GM23338 (cell line): Measurements from ENCODE around the gene SLC25A30. TPM values are rescaled to one million over a fixed set of nuclear protein-coding genes. Genes with fewer than 3 reads are reported as not detected.
"Not testable (repeated sequence)": the region's sequence is repeated elsewhere in the genome, so short reads cannot be mapped to it uniquely, and the experiment has no call there.

Source experiments
- ATAC-seq: fragments of 200-7000 bp; cut with Tn5 transposase; 3 replicates; pipeline ENCODE4 v1.9.1; 2020
- DNase-seq: peaks from one replicate; pipeline ENCODE4 v3.0.0-alpha.2; 2015; ENCODE audit warnings: low spot score
- H2AFZ ChIP-seq: fragments of 200-600 bp; sonication (generic); 2 replicates; pipeline ENCODE4 v1.8.0; 2016; ENCODE audit warnings: antibody characterized with exemption, mild to moderate bottlenecking, moderate library complexity
- H3F3A ChIP-seq: fragments of 200-600 bp; sonication (generic); replicated peaks from 2 replicates; pipeline ENCODE4 v1.8.0; 2017; ENCODE audit warnings: antibody characterized with exemption, mixed run types, low read depth
- H3K27ac ChIP-seq: fragments of 200-600 bp; sonication (generic); 2 replicates; pipeline ENCODE4 v1.6.1; 2016; ENCODE audit warnings: low read depth
- H3K27me3 ChIP-seq: fragments of 200-600 bp; sonication (generic); 2 replicates; pipeline ENCODE4 v1.8.0; 2016; ENCODE audit warnings: mild to moderate bottlenecking, mixed run types, moderate library complexity; ENCODE audit not compliant: insufficient read depth
- H3K36me3 ChIP-seq: fragments of 200-600 bp; sonication (generic); 2 replicates; pipeline ENCODE4 v1.8.0; 2016; ENCODE audit warnings: mild to moderate bottlenecking; ENCODE audit not compliant: insufficient read depth
- H3K4me1 ChIP-seq: fragments of 200-600 bp; sonication (generic); 2 replicates; pipeline ENCODE4 v1.8.0; 2016; ENCODE audit warnings: mild to moderate bottlenecking, moderate library complexity; ENCODE audit not compliant: insufficient read depth
- H3K4me2 ChIP-seq: fragments of 200-600 bp; sonication (generic); 2 replicates; pipeline ENCODE4 v1.7.1; 2017; ENCODE audit warnings: mixed run types
- H3K4me3 ChIP-seq: fragments of 200-600 bp; sonication (generic); 2 replicates; pipeline ENCODE4 v1.6.1; 2016; ENCODE audit warnings: mixed run types
- H3K79me2 ChIP-seq: fragments of 200-600 bp; sonication (generic); replicated peaks from 2 replicates; pipeline ENCODE4 v1.8.0; 2017; ENCODE audit warnings: mild to moderate bottlenecking; ENCODE audit not compliant: insufficient read depth
- H3K9me2 ChIP-seq: fragments of 200-600 bp; sonication (generic); 2 replicates; pipeline ENCODE4 v1.8.0; 2017; ENCODE audit not compliant: insufficient read depth
- H4K20me1 ChIP-seq: fragments of 200-600 bp; sonication (generic); replicated peaks from 2 replicates; pipeline ENCODE4 v1.8.0; 2017; ENCODE audit warnings: mild to moderate bottlenecking; ENCODE audit not compliant: insufficient read depth
- H3K27ac Mint-ChIP-seq: 2 replicates; pipeline ENCODE4 v1.8.0; 2020; ENCODE audit warnings: inconsistent platforms, mild to moderate bottlenecking, moderate library complexity, mixed read lengths
- H3K27me3 Mint-ChIP-seq: 3 replicates; pipeline ENCODE4 v1.8.0; 2022; ENCODE audit warnings: low read depth, mild to moderate bottlenecking, moderate library complexity, mixed read lengths, inconsistent platforms; ENCODE audit not compliant: insufficient read depth, poor library complexity
- H3K36me3 Mint-ChIP-seq: 3 replicates; pipeline ENCODE4 v1.8.0; 2021; ENCODE audit warnings: low read depth, mild to moderate bottlenecking, inconsistent platforms, moderate library complexity, mixed read lengths
- H3K4me1 Mint-ChIP-seq: 3 replicates; pipeline ENCODE4 v1.8.0; 2020; ENCODE audit warnings: mild to moderate bottlenecking, inconsistent platforms, mixed read lengths
- H3K4me3 Mint-ChIP-seq: 3 replicates; pipeline ENCODE4 v1.8.0; 2021; ENCODE audit warnings: moderate library complexity, mild to moderate bottlenecking, inconsistent platforms, mixed read lengths
- H3K9me3 Mint-ChIP-seq: 3 replicates; pipeline ENCODE4 v1.8.0; 2020; ENCODE audit warnings: moderate library complexity, mild to moderate bottlenecking, inconsistent platforms, mixed read lengths
- CREB1 ChIP-seq: fragments of 250-450 bp; sonication (Bioruptor Pico); IDR thresholded peaks from 2 replicates; pipeline ENCODE4 v1.5.0; 2020; ENCODE audit warnings: low read depth, mild to moderate bottlenecking, moderate library complexity
- EZH2 ChIP-seq: fragments of 200-600 bp; sonication (generic); IDR thresholded peaks from one replicate; pipeline ENCODE4 v1.8.0; 2017; ENCODE audit warnings: antibody characterized with exemption, mild to moderate bottlenecking, low read depth; ENCODE audit not compliant: unreplicated experiment
- EZH2phosphoT487 ChIP-seq: fragments of 200-600 bp; sonication (generic); IDR thresholded peaks from one replicate; pipeline ENCODE4 v1.8.1; 2018; ENCODE audit warnings: antibody characterized with exemption; ENCODE audit not compliant: unreplicated experiment
- NANOG ChIP-seq: IDR thresholded peaks from 2 replicates; pipeline ENCODE4 v1.6.1; 2016; ENCODE audit warnings: antibody characterized with exemption, borderline replicate concordance
- STAT1 ChIP-seq: IDR thresholded peaks from one replicate; pipeline ENCODE4 v1.6.1; 2016; ENCODE audit warnings: antibody characterized with exemption; ENCODE audit not compliant: unreplicated experiment
- ZNF114 ChIP-seq: fragments of 250-450 bp; sonication (Bioruptor Pico); IDR thresholded peaks from 2 replicates; pipeline ENCODE4 v1.5.0; 2020; ENCODE audit warnings: mild to moderate bottlenecking, moderate library complexity
- ZNF331 ChIP-seq: fragments of 250-450 bp; sonication (Bioruptor Pico); IDR thresholded peaks from 2 replicates; pipeline ENCODE4 v1.5.0; 2020; ENCODE audit warnings: low read depth, mild to moderate bottlenecking, moderate library complexity
- polyA plus RNA-seq: library from polyadenylated mRNA; unstranded; fragments of >200 nt; fragmentation: Nextera tagmentation; extraction: Ambion mirVana; gene quantifications from 2 replicates; pipeline ENCODE4 v1.2.1, GENCODE V29; 2016
- total RNA-seq: library from RNA; depleted of rRNA; stranded (reverse); fragments of >200 nt; shearing (Covaris generic); gene quantifications from 2 replicates; pipeline ENCODE4 v1.2.3, GENCODE V29; 2014
- TF ChIP-seq, protein P1 (sequence below), 2 experiments: fragments of 200-600 bp in 1 of 2; sonication (generic) in 1 of 2; conservative IDR thresholded peaks; 2 replicates each; pipeline versions ENCODE4 v1.5.1 to v1.6.1; 2016 to 2017; ENCODE audit warnings: antibody characterized with exemption in 2 of 2, low read depth in 2 of 2, mild to moderate bottlenecking in 2 of 2, moderate library complexity in 1 of 2
- TF ChIP-seq, protein P2 (sequence below): fragments of 250-450 bp; sonication (Bioruptor Pico); IDR thresholded peaks from 2 replicates; pipeline ENCODE4 v1.5.0; 2020; ENCODE audit warnings: mild to moderate bottlenecking, moderate library complexity

Gene SLC25A30
- total and polyA plus RNA-seq, 2 experiments from 2014 or later, result 2.0 to 7.5 TPM

DNA sequence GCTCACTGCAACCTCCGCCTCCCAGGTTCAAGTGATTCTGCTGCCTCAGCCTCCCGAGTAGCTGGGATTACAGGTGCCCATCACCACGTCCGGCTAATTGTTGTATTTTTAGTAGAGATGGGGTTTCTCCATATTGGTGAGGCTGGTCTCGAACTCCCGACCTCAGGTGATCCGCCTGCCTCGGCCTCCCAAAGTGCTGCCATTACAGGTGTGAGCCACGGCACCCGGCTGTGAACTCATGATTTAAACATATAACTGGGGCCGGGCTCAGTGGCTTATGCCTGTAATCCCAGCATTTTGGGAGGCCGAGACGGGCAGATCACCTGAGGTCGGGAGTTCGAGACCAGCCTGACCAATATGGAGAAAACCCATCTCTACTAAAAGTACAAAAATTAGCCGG is 1.2 kb upstream of the SLC25A30 start:
- peaks cover 16% of the 10 kb centered on the region for H3K27me3 Mint-ChIP-seq
- not testable (repeated sequence) for H3K4me1 Mint-ChIP-seq, ATAC-seq, H3K4me2 ChIP-seq, H3K36me3 Mint-ChIP-seq, H3K4me3 ChIP-seq, H3K9me2 ChIP-seq, H4K20me1 ChIP-seq, H3K36me3 ChIP-seq, H3K4me1 ChIP-seq, H3K9me3 Mint-ChIP-seq, H3K79me2 ChIP-seq, H2AFZ ChIP-seq, H3K4me3 Mint-ChIP-seq, H3K27ac ChIP-seq, DNase-seq, H3K27ac Mint-ChIP-seq
- Histone ChIP-seq H3F3A (peaks cover 23% of the 10 kb centered on the region; the same call in 1 of the 2 replicates), H3K27me3 (peaks cover 11% of the 10 kb centered on the region)

DNA sequence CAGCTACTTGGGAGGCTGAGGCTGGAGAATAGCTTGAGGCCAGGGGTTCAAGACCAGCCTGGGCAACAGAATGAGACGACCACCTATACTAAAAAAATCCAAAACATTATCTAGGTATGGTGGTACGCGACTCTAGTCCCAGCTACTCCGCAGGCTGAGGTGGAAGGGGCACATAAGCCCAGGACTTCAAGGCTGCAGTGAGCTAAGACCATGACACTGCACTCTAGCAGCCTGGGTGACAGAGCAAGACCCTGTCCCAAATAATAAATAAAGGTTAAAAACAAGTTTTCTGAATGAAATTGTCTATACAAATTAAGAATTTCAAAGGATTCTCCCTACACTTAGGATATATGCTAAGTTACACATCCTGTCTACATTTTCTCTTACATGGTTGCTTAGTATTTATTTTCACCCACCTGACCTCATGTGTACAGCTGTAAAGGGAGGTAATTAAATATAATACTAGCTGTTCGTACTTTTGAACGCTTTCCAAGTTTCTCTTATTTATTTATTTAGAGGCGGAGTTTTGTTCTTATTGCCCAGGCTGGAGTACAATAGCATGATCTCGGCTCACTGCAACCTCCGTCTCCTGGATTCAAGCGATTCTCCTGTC is 1.6 kb downstream of the SLC25A30 start:
- Mint-ChIP-seq H3K9me3 (no peaks in the 10 kb centered on the region), H3K4me3 (peak overlapping the region; percentile 78), H3K27ac (no peak overlapping the region), H3K4me1 (peaks cover 8% of the 10 kb centered on the region; the same call in 1 of the 3 replicates), H3K27me3 (peaks cover 16% of the 10 kb centered on the region), H3K36me3 (no peaks in the 10 kb centered on the region)
- TF ChIP-seq EZH2 (no peak), NANOG (no peak)
- H2AFZ ChIP-seq, result no peak overlapping the region
- H3F3A ChIP-seq, result 0 out of 2 replicates have a peak, but pooled peaks cover 8% of the 10 kb centered on the region
- no peak for ATAC-seq
- DNase-seq, result no peak
- peak overlapping the region; percentile 74; the same call in 1 of the 2 replicates for H3K4me3 ChIP-seq
- H3K4me2 ChIP-seq, result peak overlapping the region; percentile 85; the same call in 1 of the 2 replicates
- H3K9me2 ChIP-seq, result no peaks in the 10 kb centered on the region
- H3K36me3 ChIP-seq, result no peaks in the 10 kb centered on the region
- peaks cover 6% of the 10 kb centered on the region; the same call in 1 of the 2 replicates for H4K20me1 ChIP-seq
- peaks cover 11% of the 10 kb centered on the region for H3K27me3 ChIP-seq
- H3K79me2 ChIP-seq, result 0 out of 2 replicates have a peak, but pooled peaks cover 4% of the 10 kb centered on the region
- no peaks in the 10 kb centered on the region for H3K4me1 ChIP-seq
- no peak overlapping the region for H3K27ac ChIP-seq

DNA sequence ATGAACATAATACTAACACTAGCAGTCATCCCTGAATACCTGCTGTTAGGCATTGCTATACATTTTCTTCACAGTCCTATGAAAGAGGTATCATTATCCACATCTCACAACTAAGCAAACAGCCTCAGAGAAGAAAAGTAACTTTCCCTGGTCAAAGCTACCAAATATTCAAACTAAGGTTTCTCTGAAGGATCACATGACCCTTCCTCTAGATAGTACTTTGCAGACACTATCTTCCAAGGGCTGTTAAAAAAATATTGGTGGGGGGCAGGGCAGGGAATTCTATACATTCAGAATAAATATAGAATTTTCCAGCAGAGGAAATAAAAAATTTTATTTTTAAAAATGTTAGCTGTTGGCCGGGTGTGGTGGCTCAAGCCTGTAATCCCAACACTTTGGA is 3.1 kb downstream of the SLC25A30 start:
- Histone ChIP-seq H3K4me2 (no peak overlapping the region), H3K4me3 (no peak overlapping the region), H3K79me2 (0 out of 2 replicates have a peak, but pooled peaks cover 4% of the 10 kb centered on the region), H3F3A (0 out of 2 replicates have a peak, but pooled peaks cover 8% of the 10 kb centered on the region), H3K4me1 (no peaks in the 10 kb centered on the region), H3K9me2 (no peaks in the 10 kb centered on the region), H3K27me3 (peaks cover 11% of the 10 kb centered on the region), H3K36me3 (no peaks in the 10 kb centered on the region), H3K27ac (no peak overlapping the region), H4K20me1 (peaks cover 6% of the 10 kb centered on the region; the same call in 1 of the 2 replicates), H2AFZ (no peak overlapping the region)
- no peak overlapping the region for H3K4me3 Mint-ChIP-seq
- peaks cover 12% of the 10 kb centered on the region for H3K27me3 Mint-ChIP-seq
- H3K4me1 Mint-ChIP-seq, result peaks cover 8% of the 10 kb centered on the region; the same call in 1 of the 3 replicates
- no peak overlapping the region for H3K27ac Mint-ChIP-seq
- TF ChIP-seq ZNF114 (CRISPR knock-in tag), result no peak
- TF ChIP-seq CREB1 (CRISPR knock-in tag), result no peak
- no peak for TF ChIP-seq ZNF331 (CRISPR knock-in tag)
- TF ChIP-seq, protein P1, sequence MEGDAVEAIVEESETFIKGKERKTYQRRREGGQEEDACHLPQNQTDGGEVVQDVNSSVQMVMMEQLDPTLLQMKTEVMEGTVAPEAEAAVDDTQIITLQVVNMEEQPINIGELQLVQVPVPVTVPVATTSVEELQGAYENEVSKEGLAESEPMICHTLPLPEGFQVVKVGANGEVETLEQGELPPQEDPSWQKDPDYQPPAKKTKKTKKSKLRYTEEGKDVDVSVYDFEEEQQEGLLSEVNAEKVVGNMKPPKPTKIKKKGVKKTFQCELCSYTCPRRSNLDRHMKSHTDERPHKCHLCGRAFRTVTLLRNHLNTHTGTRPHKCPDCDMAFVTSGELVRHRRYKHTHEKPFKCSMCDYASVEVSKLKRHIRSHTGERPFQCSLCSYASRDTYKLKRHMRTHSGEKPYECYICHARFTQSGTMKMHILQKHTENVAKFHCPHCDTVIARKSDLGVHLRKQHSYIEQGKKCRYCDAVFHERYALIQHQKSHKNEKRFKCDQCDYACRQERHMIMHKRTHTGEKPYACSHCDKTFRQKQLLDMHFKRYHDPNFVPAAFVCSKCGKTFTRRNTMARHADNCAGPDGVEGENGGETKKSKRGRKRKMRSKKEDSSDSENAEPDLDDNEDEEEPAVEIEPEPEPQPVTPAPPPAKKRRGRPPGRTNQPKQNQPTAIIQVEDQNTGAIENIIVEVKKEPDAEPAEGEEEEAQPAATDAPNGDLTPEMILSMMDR (conservative IDR thresholded peaks at IDR 0.05; ENCODE audit: low read depth in 2 of 2), result no peak
- no peak for TF ChIP-seq EZH2phosphoT487
- no peak for TF ChIP-seq STAT1
- TF ChIP-seq, protein P2, sequence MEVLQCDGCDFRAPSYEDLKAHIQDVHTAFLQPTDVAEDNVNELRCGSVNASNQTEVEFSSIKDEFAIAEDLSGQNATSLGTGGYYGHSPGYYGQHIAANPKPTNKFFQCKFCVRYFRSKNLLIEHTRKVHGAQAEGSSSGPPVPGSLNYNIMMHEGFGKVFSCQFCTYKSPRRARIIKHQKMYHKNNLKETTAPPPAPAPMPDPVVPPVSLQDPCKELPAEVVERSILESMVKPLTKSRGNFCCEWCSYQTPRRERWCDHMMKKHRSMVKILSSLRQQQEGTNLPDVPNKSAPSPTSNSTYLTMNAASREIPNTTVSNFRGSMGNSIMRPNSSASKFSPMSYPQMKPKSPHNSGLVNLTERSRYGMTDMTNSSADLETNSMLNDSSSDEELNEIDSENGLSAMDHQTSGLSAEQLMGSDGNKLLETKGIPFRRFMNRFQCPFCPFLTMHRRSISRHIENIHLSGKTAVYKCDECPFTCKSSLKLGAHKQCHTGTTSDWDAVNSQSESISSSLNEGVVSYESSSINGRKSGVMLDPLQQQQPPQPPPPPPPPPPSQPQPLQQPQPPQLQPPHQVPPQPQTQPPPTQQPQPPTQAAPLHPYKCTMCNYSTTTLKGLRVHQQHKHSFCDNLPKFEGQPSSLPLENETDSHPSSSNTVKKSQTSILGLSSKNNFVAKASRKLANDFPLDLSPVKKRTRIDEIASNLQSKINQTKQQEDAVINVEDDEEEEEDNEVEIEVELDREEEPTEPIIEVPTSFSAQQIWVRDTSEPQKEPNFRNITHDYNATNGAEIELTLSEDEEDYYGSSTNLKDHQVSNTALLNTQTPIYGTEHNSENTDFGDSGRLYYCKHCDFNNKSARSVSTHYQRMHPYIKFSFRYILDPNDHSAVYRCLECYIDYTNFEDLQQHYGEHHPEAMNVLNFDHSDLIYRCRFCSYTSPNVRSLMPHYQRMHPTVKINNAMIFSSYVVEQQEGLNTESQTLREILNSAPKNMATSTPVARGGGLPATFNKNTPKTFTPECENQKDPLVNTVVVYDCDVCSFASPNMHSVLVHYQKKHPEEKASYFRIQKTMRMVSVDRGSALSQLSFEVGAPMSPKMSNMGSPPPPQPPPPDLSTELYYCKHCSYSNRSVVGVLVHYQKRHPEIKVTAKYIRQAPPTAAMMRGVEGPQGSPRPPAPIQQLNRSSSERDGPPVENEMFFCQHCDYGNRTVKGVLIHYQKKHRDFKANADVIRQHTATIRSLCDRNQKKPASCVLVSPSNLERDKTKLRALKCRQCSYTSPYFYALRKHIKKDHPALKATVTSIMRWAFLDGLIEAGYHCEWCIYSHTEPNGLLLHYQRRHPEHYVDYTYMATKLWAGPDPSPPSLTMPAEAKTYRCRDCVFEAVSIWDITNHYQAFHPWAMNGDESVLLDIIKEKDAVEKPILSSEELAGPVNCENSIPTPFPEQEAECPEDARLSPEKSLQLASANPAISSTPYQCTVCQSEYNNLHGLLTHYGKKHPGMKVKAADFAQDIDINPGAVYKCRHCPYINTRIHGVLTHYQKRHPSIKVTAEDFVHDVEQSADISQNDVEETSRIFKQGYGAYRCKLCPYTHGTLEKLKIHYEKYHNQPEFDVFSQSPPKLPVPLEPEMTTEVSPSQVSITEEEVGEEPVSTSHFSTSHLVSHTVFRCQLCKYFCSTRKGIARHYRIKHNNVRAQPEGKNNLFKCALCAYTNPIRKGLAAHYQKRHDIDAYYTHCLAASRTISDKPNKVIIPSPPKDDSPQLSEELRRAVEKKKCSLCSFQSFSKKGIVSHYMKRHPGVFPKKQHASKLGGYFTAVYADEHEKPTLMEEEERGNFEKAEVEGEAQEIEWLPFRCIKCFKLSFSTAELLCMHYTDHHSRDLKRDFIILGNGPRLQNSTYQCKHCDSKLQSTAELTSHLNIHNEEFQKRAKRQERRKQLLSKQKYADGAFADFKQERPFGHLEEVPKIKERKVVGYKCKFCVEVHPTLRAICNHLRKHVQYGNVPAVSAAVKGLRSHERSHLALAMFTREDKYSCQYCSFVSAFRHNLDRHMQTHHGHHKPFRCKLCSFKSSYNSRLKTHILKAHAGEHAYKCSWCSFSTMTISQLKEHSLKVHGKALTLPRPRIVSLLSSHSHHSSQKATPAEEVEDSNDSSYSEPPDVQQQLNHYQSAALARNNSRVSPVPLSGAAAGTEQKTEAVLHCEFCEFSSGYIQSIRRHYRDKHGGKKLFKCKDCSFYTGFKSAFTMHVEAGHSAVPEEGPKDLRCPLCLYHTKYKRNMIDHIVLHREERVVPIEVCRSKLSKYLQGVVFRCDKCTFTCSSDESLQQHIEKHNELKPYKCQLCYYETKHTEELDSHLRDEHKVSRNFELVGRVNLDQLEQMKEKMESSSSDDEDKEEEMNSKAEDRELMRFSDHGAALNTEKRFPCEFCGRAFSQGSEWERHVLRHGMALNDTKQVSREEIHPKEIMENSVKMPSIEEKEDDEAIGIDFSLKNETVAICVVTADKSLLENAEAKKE (CRISPR knock-in tag), result no peak
- H3K9me3 Mint-ChIP-seq, result no peaks in the 10 kb centered on the region
- no peaks in the 10 kb centered on the region for H3K36me3 Mint-ChIP-seq
- DNase-seq (no peak), ATAC-seq (no peak)
